Measurements from ENCODE around the gene MAPK8. TPM values are rescaled to one million over a fixed set of nuclear protein-coding genes. Genes with fewer than 3 reads are reported as not detected.
"Not testable (repeated sequence)": the region's sequence is repeated elsewhere in the genome, so short reads cannot be mapped to it uniquely, and the experiment has no call there.

The MAPK8 gene
- total RNA-seq, 1 donor from 2014 or later, result 53.7 TPM

DNA sequence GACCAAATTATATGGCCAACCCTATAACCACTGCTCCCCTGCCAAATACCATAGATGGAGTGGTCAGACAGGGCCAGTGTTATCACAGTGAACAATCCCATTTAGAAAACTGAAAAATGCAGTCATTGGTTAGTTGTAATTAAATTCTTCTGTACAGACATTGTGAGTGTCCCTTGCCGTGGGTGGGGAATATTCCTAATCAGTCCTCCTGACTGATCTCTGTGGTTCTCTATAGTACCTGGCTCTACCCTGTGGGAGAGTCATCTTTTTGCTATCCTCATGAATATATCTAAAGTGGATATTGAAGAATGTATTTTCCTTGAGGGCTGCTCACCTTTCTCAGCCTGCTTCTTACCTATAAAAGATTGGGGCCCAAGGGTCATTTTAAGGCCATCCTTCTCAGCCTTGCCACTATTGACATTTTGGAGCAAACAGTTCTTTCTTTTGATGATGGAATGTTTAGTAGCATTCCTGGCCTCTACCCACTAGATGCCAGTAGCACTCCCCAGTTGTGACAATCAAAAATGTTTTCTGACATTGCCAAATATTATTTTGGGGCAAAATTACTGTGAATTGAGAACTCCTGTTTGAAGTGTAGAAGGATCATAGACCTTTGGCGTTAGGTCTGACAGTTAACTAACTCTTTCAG is 110.2 kb downstream of the MAPK8 start:
- H3K4me1 Mint-ChIP-seq (ENCODE audit: unreplicated experiment), result peaks cover 4% of the 10 kb centered on the region
- no peak for DNase-seq (ENCODE audit: low spot score)
- no peaks in the 10 kb centered on the region for H3K27me3 Mint-ChIP-seq (ENCODE audit: unreplicated experiment)
- TF ChIP-seq, protein P1, sequence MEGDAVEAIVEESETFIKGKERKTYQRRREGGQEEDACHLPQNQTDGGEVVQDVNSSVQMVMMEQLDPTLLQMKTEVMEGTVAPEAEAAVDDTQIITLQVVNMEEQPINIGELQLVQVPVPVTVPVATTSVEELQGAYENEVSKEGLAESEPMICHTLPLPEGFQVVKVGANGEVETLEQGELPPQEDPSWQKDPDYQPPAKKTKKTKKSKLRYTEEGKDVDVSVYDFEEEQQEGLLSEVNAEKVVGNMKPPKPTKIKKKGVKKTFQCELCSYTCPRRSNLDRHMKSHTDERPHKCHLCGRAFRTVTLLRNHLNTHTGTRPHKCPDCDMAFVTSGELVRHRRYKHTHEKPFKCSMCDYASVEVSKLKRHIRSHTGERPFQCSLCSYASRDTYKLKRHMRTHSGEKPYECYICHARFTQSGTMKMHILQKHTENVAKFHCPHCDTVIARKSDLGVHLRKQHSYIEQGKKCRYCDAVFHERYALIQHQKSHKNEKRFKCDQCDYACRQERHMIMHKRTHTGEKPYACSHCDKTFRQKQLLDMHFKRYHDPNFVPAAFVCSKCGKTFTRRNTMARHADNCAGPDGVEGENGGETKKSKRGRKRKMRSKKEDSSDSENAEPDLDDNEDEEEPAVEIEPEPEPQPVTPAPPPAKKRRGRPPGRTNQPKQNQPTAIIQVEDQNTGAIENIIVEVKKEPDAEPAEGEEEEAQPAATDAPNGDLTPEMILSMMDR (IDR thresholded peaks at IDR 0.05; ENCODE audit: unreplicated experiment), result no peak
- H3K9me3 Mint-ChIP-seq (ENCODE audit: unreplicated experiment), result no peaks in the 10 kb centered on the region
- H3K36me3 Mint-ChIP-seq (ENCODE audit: low read depth, unreplicated experiment), result peaks cover 13% of the 10 kb centered on the region
- no peak overlapping the region for H3K4me3 Mint-ChIP-seq (ENCODE audit: unreplicated experiment)
- H3K27ac Mint-ChIP-seq (ENCODE audit: unreplicated experiment), result no peak overlapping the region

DNA sequence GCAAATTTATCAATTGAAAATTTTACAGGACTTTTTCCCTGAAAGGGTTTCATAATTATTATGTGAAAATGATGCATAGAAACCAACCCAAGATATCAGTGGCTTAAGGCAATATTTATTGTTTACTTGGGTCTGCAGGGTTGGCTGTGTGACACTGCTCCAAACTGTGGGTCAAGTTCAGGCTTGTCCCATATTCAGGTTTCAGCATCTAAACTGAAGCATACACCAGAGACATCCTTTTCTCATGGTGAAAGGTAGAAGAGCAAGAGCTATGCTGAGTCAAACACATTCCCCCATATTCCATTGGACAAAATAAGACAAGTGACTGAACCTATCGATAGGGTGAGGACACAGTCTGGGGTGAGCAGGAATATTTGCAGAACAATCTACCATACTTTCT is 110.9 kb downstream of the MAPK8 start:
- no peak for DNase-seq (ENCODE audit: low spot score)
- Mint-ChIP-seq H3K4me1 (ENCODE audit: unreplicated experiment) (peaks cover 4% of the 10 kb centered on the region), H3K9me3 (ENCODE audit: unreplicated experiment) (no peaks in the 10 kb centered on the region), H3K27me3 (ENCODE audit: unreplicated experiment) (no peaks in the 10 kb centered on the region), H3K36me3 (ENCODE audit: low read depth, unreplicated experiment) (peaks cover 8% of the 10 kb centered on the region), H3K27ac (ENCODE audit: unreplicated experiment) (no peak overlapping the region), H3K4me3 (ENCODE audit: unreplicated experiment) (no peak overlapping the region)
- TF ChIP-seq, protein P1 (IDR thresholded peaks at IDR 0.05; ENCODE audit: unreplicated experiment), result no peak

DNA sequence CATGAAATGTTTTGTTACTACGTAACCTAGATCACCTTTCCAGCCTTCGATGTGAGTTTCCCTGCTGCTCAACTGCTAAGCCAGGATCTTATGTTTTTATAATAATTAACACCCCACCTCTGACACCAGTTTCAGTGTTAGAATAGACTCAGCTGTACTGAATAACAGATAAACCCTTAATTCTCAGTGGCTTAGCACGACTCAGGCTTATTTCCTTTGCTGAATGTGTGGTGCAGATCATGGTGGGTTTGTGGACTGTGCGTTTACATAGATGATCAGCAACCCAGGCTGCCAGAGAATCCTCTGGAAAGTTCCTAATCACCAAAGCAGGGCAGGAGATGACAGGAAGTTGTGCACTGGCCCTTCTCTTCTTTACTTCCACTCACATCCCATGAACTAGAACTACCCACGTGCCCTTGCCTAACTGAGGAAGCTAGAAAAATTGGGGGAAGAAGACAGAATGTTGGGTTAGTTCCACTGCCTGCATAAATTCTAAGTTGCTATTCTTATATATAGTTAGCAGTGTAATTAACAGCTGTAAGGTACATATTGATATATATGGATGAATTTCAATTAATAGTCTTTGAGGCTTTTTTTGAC is 111.8 kb downstream of the MAPK8 start:
- Mint-ChIP-seq H3K9me3 (ENCODE audit: unreplicated experiment) (no peaks in the 10 kb centered on the region), H3K4me1 (ENCODE audit: unreplicated experiment) (peaks cover 4% of the 10 kb centered on the region), H3K4me3 (ENCODE audit: unreplicated experiment) (no peak overlapping the region), H3K27ac (ENCODE audit: unreplicated experiment) (no peak overlapping the region), H3K27me3 (ENCODE audit: unreplicated experiment) (no peaks in the 10 kb centered on the region), H3K36me3 (ENCODE audit: low read depth, unreplicated experiment) (no peaks in the 10 kb centered on the region)
- TF ChIP-seq, protein P1 (IDR thresholded peaks at IDR 0.05; ENCODE audit: unreplicated experiment), result no peak
- no peak for DNase-seq (ENCODE audit: low spot score)

DNA sequence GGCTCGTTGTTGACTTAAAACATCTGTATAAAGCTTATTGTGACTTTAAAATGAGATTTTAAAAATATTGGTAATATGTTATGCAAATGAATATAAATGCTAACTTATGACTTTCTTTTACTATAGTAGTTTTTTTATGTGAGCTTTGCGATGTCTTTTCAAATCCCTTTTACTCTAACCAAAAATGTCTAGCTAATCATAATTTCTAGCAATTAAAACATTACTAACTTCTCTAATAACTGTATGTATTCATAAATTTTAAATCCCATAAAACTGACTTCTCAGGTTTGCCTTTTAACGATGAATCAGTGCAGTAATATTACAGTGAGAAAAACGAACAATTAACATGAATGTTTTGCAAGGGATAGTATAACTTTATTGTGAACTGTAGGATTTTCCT is 113.2 kb downstream of the MAPK8 start:
- H3K27me3 Mint-ChIP-seq (ENCODE audit: unreplicated experiment), result no peaks in the 10 kb centered on the region

DNA sequence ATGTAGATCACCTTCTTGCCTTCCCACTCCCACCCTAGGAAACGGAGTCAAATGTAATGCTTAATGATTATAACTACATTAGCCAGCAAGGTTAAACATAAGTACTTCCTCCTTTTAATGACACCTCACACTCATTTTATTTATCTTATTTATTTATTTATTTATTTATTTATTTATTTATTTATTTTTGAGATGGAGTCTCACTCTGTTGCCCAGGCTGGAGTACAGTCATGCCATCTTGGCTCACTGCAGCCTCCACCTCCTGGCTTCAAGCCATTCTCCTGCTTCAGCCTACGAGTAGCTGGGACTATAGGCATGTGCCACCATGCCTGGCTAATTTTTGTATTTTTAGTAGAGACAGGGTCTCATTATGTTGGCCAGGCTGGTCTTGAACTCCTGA is 115.4 kb downstream of the MAPK8 start:
- H3K36me3 Mint-ChIP-seq (ENCODE audit: low read depth, unreplicated experiment); DNase-seq (ENCODE audit: low spot score); H3K9me3 Mint-ChIP-seq (ENCODE audit: unreplicated experiment); H3K4me3 Mint-ChIP-seq (ENCODE audit: unreplicated experiment); H3K4me1 Mint-ChIP-seq (ENCODE audit: unreplicated experiment); H3K27me3 Mint-ChIP-seq (ENCODE audit: unreplicated experiment); H3K27ac Mint-ChIP-seq (ENCODE audit: unreplicated experiment): not testable (repeated sequence)

More for the DNA sequence above, 113.2 kb downstream of the MAPK8 start:
- H3K4me1 Mint-ChIP-seq (ENCODE audit: unreplicated experiment), result peaks cover 4% of the 10 kb centered on the region
- no peaks in the 10 kb centered on the region for H3K9me3 Mint-ChIP-seq (ENCODE audit: unreplicated experiment)
- H3K36me3 Mint-ChIP-seq (ENCODE audit: low read depth, unreplicated experiment), result no peaks in the 10 kb centered on the region
- no peak overlapping the region for H3K27ac Mint-ChIP-seq (ENCODE audit: unreplicated experiment)
- no peak for DNase-seq (ENCODE audit: low spot score)
- TF ChIP-seq, protein P1 (IDR thresholded peaks at IDR 0.05; ENCODE audit: unreplicated experiment), result no peak
- H3K4me3 Mint-ChIP-seq (ENCODE audit: unreplicated experiment), result no peak overlapping the region

Data from endothelial cell (in vitro differentiated cells).